ACHN (cell line): ENCODE data around the gene NR1H2.

ENCODE experiments used
- DNase-seq: peaks from one replicate; pipeline ENCODE4 v3.0.0-alpha.2; 2015
- in situ Hi-C: cut with HindIII; loops from 2 replicates; pipeline ENCODE4 v1.10.0; 2017; ENCODE audit warnings: low sequenced_read_pairs, low pct_ligation_motif_present, low pct_unique_long_range_greater_than_20kb

Gene NR1H2

DNA sequence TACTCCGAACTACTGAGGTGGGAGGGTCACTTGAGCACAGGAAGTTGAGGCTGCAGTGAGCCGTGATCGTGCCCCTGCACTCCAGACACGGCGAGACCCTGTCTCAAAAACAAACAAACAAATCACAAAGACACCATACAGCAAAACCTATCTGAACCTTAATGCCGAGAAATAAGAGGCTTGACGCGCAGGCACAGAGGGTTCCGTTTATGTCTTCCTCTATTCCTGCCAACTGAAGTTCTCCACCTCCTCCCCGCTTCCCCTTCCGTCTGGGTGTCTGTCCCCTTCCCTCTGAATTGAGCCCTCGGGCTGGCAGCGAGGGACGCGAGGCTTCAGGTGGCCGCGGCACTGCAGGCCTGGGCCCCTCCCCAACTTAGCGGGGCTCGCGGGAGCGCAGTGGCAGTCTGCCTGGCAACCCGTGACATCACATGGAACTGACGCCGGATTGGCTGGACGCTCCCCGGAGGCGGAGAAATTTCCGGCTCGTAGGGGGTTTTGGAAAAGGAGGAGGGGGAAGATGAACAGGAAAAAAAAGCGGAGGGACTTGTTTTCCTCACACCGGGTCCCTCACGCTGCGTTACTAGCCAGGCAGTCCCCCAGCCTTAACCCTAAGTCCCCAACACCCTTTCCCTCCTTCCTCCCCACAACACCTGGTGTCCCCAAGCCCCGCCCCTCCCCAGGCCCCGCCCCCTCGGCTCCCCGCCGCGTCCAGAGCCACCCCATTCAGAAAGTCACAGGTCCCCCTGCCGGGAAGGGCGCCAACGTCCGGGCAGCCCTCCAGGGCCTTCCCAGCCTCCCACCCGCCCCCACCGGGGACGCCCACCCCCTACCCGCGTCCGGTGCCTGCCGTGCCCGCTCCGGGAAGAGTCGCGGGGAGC is 55.3 kb downstream of the NR1H2 start:
- DNase-seq: peak; percentile 71
- in situ Hi-C loops: no loop called here

- DNase-seq: no peak
- in situ Hi-C loops: no loop called here
These were observed 56.2 kb downstream of the NR1H2 start, which contains the start of gene MYBPC2 for GRCh38 chr19:50432221-50433028. Gene MYBPC2 (plus strand): TSS chr19:50432892. CDS start chr19:50432954, 62 bp downstream.
